GM21390 (cell line): Measurements from ENCODE around the gene SYT2.

Experiments used
- ATAC-seq: cut with Tn5 transposase; IDR thresholded peaks from one replicate; pipeline ENCODE4 v1.9.1; 2021; ENCODE audit not compliant: unreplicated experiment

The SYT2 gene

DNA sequence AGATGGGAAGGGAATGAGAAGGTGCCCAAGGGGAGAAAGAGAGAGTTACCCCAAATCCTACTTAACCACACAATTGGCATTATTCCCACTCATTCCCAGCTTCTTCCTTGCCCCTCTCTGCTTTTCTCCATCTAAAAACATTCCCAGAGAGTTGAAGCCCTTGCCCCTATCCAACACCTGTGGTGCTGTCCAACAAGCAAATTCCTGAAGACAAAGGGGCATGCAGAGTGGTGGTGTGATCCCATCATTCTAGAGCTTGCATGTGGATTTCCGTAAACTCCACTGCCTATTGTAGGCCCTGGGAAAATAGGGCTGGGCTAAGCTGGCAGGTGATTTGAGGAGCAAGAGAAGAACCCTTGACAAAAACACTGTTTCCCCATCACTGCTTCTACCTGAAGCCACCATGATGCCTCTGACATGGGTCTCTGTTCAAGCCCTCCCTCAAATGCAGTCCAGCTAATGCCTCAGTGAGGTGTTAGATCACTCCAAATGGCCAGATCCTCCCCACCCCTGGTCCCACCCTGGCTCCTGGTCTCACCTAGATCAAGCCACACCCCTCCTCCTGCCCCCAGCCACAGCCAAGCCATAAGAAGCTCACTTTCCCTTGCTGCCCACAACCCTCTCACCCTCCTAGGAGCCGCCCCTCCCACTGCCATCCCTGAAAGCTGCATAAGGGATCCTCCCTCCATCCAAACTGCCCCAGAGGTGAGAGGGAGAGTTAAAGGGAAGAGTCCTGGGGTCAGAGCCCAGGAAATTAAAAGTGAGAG, 29.5 kb downstream of the SYT2 start:
- no peak for ATAC-seq

DNA sequence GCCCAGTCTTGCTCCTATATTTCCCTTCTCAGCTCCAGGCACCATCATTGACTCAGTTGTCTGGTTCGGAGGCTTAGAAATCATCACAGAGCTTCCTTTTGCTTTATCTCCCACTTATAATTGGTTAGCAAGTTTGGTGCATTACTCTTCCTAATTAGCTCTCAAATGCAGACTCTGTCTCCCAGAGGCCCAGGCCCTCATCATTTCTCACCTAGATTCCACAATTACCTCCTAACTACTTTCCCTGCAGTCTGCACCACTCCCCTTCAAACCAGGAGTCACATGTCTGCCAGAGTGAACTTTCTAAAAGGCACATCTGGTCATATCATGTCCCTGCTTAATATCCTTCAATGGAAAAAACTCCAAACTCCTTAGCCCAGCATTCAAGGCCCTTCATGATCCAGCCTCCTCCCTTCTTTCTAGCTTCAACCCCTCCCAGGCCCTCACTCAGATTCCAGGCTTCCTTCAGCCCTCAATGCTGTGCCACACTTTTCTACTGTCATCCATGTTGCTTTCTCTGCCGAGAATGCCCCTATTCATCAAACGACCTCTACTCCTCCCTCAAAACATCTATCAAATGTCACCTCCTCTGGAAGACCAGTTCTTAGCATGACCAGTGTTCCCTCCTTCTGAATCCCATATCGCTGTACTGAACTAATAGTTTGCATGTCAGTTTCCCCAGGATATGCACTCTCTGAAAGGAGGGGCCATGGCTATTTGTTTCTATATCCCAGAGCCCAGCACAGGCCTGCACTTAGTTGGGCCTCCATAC, 30.7 kb downstream of the SYT2 start:
- no peak for ATAC-seq

GRCh38 chr1:202677433-202677832, 32.8 kb downstream of the SYT2 start:
- no peak for ATAC-seq

DNA sequence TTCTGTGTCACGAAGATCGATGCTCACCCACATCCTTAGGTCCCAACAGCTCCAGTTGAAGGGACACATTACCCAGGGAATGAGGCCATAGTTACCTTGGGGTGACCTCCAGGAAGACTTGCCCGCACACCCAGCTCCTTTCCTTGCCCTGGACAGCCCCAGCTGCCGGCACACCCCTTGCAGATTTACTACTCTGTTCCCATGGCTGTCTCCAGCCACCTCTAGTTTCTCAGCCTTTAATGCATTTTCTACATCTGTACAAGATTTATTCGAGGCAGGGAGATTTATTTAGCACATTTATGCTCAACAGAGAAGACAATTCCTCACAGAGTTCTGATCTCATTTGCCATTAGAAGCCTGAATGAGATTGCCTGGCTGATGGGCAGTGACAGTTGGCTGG, 36.7 kb downstream of the SYT2 start:
- no peak for ATAC-seq

DNA sequence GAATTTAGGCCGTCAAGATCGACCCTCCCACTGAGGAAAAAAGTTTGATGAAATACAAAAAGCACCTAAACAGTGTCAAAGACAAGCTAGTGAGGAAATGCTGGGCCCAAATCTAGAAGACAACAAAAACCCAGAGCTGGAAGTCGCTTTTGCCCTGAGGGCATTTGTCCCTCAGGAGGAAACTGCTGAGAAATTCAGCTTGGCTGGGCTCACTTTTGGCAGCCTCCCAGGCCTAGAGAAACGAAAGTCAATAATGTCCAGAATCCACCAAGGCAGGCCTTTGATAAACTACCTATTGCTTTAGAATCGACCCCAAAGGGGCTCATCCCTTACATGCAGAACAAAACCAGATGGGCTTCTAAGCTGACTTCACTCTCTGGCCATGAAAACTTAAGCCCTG, 38.9 kb downstream of the SYT2 start:
- no peak for ATAC-seq

DNA sequence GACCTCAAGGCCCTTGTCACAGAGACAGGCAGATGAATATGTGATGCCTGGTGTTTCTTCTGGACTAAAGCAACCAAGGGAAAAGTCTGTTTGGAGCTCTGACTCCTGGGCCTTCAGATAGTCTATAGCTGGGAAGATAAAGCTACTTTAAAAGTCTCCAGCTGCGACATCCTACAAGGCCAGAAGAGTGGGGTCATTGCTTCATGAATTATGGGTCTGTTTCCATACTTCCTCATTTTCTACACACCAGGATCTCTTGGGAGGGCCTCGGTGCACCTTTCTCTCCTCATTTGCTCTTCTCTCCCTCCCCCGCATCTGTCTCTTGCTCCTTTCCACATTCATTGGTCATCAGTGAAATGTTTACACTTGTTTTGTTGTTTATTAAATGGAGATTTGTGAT, 44.8 kb downstream of the SYT2 start:
- no peak for ATAC-seq

GRCh38 chr1:202664083-202664482, 46.2 kb downstream of the SYT2 start:
- no peak for ATAC-seq

DNA sequence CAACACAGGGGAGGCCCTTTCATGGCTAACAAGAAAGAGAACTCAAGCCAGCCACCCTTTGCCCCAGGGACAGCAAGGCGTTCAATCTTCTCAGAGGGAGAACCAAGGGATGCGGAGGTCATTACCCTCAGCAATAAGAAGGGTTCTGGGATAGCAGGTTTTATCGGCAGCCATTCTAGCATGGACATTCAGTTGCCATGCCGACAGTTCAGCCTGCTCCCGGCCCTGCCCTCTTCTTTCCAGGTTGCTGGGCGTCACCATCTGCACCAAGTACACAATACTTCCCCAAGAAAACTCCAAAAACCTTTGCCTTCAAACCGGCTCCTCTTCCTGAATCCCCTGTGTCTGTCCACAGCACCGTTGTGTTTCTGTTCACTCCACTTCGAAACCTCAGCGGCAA, 47.1 kb downstream of the SYT2 start:
- ATAC-seq = no peak

GRCh38 chr1:202662081-202662480, 48.2 kb downstream of the SYT2 start:
- no peak for ATAC-seq

DNA sequence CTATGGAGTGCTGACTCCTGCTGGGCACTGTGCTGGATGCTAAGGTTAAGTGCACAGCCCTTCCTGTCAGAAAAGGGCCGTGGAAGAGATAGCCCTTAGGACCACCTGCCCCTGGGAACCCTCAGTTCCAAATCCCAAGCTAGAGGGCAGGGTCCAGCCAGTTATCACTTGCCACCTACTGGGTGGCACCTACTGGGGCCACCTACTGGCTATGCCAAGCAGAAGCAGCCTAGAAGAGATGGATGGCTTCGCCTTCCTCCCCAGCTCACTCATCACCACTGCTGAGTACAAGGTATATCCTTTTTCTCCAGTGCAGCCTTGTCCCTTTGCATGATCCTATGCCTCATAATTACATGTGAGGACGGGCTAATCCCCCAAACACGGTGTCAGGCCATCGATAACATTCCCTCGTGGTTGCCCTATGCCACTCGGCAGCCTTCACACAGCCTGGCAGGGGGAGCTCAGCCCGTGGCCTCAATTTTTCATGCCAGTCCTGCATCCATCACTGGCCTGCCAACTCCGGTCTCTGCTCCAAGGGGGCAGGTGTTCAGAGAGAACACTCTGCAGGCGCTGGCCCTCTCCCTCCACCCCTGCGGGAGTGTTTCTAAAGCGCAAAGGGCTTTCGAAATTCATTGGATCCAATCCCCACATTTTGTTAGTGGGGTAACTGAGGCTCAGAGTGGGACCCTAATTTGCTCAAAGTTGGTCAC, 49.0 kb downstream of the SYT2 start:
- no peak for ATAC-seq

DNA sequence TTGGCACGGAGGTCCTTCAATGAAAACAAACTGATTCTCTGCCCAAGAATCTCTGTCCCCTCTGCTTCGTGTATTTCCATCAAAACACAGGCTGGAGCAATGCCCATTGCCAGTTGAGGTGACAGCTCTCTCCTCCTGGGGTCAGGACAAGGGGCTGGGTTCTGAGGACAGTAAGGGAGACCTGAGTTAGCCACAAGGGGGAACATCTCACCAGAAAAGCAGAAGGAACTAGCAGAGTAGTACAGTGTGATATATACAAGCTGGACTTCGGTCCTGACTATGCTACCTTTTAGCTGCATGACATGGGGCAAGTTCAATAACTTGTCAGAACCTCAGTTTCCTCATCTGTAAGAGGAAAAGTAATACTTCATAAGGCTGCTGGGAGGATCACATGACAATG, 50.3 kb downstream of the SYT2 start:
- no peak for ATAC-seq

- no peak for ATAC-seq
Measured at GRCh38 chr1:202659541-202659940, 50.7 kb downstream of the SYT2 start.

DNA sequence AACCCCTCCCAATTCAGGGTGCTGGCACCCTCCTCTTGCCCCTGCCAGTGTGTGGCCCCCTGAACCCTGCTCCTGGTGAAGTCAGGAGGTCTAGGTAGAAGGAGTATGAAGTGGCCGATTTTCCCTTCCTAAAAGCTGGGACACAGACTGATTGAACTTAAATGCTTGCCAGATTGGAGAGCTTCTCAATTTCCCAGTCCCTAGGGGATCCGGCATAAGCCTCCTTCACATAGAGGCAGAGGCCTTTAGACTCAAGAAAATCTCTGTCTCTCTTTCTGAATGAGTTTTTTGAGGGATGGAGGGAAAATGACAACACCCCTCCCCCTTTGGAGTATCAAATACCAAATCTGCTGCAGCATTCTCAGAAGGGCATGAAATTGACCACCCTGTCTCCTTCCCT, 51.5 kb downstream of the SYT2 start:
- ATAC-seq = no peak

- ATAC-seq = no peak
Measured at GRCh38 chr1:202658251-202658759, 51.9 kb downstream of the SYT2 start.

GRCh38 chr1:202656951-202657646, 53.2 kb downstream of the SYT2 start:
- no peak for ATAC-seq

GRCh38 chr1:202656057-202656456, 54.2 kb downstream of the SYT2 start:
- no peak for ATAC-seq

- ATAC-seq = no peak
Measured at GRCh38 chr1:202654079-202654478, 56.2 kb downstream of the SYT2 start.

GRCh38 chr1:202649553-202650392, 60.5 kb downstream of the SYT2 start:
- no peak for ATAC-seq

- no peak for ATAC-seq
Measured at GRCh38 chr1:202648605-202649226, 61.5 kb downstream of the SYT2 start.

DNA sequence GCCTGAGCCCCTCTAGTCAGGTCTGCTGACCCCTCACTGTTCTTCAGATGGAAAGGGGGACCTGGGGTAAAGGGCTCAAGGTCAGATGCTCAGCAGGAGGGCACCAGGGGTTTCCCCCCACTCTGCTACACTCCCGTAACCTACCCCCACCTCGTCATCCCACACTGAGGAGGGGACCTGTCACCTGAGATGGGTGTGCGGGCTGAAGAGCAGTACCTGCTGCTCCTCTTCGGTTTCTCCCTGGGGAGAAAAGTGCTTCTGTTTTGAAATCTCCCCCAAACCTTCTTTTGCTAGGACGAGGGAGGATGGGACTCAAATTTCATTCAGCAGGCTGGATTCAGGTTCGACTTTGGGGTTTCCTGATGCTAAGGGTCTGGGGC, 65.2 kb downstream of the SYT2 start:
- no peak for ATAC-seq
